ENCODE measurements around the gene CDYL.
"Not testable (repeated sequence)": the region's sequence is repeated elsewhere in the genome, so short reads cannot be mapped to it uniquely, and the experiment has no call there.

CDYL gene

DNA sequence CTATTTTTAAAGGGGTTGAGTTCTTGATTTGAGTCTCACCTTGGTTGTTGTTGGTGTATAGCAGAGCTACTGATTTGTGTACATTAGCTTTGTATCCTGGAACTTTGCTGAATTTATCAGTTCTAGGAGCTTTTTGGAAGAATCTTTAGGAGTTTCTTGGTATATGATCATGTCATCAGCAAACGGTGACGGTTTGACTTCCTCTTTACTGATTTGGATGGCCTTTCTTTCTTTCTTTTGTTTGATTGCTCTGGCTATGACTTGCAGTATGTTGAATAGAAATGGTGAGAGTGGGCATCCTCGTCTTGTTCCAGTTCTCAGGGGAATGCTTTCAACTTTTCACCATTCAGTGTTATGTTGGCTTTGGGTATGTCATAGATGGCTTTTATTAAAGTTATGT is 64.0 kb downstream of the CDYL start:
- TF ChIP-seq, protein P1, sequence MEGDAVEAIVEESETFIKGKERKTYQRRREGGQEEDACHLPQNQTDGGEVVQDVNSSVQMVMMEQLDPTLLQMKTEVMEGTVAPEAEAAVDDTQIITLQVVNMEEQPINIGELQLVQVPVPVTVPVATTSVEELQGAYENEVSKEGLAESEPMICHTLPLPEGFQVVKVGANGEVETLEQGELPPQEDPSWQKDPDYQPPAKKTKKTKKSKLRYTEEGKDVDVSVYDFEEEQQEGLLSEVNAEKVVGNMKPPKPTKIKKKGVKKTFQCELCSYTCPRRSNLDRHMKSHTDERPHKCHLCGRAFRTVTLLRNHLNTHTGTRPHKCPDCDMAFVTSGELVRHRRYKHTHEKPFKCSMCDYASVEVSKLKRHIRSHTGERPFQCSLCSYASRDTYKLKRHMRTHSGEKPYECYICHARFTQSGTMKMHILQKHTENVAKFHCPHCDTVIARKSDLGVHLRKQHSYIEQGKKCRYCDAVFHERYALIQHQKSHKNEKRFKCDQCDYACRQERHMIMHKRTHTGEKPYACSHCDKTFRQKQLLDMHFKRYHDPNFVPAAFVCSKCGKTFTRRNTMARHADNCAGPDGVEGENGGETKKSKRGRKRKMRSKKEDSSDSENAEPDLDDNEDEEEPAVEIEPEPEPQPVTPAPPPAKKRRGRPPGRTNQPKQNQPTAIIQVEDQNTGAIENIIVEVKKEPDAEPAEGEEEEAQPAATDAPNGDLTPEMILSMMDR (IDR thresholded peaks at IDR 0.05; ENCODE audit: borderline replicate concordance, insufficient read depth, low read depth, low read length) = no peak
- no peak overlapping the region for H3K4me3 ChIP-seq (ENCODE audit: low read depth, low read length)

DNA sequence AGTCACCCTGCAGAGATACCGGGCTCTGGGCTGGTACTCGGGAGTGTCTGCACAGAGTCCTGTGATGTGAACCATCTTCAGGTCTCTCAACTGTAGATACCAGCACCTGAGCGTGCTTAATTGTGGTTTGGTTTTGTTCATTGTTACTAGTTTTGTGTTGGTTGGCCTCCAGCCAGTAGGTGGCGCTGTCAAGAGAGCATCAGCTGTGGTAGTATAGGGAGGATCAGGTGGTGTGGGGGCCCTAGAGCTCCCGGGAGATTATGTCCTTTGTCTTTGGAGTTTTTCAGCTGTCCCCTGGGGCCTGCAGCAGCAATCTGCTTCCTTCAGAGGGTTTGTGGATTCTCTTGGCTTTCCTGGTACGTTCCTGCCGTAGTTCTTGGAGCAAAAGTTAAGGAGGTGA is 67.9 kb downstream of the CDYL start:
- TF ChIP-seq, protein P1 (IDR thresholded peaks at IDR 0.05; ENCODE audit: borderline replicate concordance, insufficient read depth, low read depth, low read length) = peak; percentile 21; the same call in 1 of the 2 replicates
- no peak overlapping the region for H3K4me3 ChIP-seq (ENCODE audit: low read depth, low read length)

DNA sequence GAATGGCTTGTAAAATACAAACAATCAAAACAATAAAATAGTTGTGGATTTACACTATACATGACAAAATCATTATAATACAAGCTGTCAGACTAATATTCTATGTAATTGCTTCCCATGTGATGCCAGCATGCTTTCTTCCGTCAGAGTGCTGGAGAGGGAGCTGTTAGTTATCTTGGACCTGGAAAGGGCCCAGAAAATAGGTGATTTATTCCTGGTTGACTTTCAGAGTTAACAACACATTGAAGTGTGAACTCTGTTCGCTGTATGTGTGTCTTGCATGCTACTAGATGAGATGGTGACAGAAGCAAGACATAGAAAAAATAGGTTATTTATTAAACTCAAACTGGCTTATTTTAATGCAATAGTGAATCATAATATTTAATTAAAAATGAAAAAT is 70.2 kb downstream of the CDYL start:
- TF ChIP-seq, protein P1 (IDR thresholded peaks at IDR 0.05; ENCODE audit: borderline replicate concordance, insufficient read depth, low read depth, low read length) = no peak
- H3K4me3 ChIP-seq (ENCODE audit: low read depth, low read length) = no peak overlapping the region

DNA sequence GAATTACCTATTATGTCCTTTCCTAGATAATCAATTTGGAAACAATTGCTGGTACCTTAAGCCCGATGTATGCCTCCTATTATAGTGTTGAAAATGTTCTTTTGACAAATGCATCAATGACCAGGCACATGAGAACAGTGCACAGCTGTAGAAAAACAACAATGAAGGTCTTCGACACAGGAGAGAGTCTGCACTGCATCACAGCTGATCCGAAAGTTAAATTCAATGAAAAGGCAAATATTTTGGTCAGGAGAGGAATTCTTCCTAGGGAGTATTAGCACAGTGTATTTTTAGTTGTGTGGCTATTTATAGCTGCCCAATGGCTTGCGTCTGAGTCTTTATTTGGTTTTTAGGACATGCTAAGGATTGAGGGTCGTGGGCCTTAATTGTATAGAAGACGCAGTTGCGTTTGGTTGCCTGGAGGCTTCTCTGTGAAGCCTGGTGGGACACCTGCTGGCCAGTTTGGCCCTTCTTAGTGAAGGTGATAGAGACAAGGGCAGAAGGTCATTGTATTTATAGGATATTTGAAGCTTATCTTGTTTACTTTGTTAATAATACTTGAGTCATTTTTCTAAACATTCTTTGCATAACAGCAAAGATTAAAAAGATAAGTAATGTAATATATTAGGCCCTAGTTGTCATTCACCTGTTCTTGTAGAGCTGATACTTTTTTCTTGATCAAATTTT is 72.3 kb downstream of the CDYL start:
- TF ChIP-seq, protein P1 (IDR thresholded peaks at IDR 0.05; ENCODE audit: borderline replicate concordance, insufficient read depth, low read depth, low read length) = peak; percentile 26; the same call in 1 of the 2 replicates
- no peak overlapping the region for H3K4me3 ChIP-seq (ENCODE audit: low read depth, low read length)

DNA sequence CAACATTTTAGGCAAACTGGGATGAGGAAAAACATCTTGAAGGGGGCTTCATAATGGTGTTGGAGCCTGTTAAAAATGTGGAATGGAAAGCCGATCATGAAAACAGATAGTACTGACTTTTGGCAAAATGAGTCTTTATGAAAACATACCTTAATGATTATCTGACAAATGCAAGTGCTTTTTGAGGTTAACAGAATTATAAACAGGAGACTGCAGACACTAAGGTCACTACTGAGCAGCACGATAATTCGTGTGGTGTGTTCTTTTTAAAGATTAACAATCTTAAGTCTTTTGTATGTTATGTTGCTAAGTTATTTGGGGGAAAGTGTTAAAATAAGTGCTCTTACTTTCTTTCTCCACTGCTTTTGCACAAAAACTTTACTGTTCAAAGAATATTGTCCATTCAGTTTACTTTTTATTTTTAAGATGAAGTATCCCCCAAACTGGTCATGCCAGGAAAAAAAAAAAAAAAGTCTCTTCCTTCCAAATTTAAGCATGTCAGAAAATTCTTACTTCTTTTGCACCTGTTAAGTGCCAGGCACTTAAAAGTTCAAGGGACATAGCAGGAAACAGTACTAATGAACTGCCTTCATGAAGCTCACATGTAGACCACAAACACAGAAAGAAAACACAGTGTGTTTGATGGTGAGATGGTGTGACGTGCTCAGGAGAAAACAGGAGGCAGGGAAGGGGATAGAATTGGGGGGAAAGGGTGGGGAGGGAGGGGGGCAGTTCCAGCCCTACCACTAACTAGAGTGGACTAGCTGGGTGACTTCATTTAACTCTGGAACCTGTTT is 73.2 kb downstream of the CDYL start:
- TF ChIP-seq, protein P1 (IDR thresholded peaks at IDR 0.05; ENCODE audit: borderline replicate concordance, insufficient read depth, low read depth, low read length) = no peak

DNA sequence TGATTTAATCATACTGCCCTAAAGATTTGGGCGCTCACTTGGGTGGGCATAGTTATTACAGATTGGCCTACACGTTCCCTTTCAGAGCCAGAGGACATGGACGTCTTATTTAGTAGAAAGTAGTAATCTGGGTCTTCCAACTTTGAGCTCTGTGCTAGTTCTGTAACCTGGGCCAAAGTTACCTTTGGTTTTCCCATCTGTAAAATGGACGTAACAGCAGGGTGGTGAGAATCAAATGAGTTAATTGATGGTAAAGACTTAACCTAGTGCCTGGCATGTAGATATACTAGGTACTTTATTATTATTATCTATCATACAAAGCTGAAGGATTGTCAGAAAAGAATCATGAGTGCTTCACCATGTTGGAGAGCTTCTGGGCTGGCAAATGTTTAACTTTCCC is 74.8 kb downstream of the CDYL start:
- H3K4me3 ChIP-seq (ENCODE audit: low read depth, low read length) = no peak overlapping the region
- TF ChIP-seq, protein P1 (IDR thresholded peaks at IDR 0.05; ENCODE audit: borderline replicate concordance, insufficient read depth, low read depth, low read length) = no peak

More for the DNA sequence above, 73.2 kb downstream of the CDYL start:
- no peak overlapping the region for H3K4me3 ChIP-seq (ENCODE audit: low read depth, low read length)

DNA sequence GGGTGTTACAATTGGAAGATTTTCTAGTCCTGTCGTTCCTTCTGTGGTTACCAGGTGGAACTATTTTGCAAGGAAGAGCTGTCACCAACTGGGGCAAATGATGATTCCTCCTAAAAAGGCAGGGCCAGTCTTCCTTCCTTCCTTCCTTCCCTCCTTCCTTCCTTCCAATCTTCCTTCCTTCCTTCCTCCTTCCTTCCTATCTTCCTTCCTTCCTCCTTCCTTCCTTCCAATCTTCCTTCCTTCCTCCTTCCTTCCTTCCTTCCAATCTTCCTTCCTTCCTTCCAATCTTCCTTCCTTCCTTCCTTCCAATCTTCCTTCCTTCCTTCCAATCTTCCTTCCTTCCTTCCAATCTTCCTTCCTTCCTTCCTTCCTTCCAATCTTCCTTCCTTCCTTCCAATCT is 76.0 kb downstream of the CDYL start:
- not testable (repeated sequence) for H3K4me3 ChIP-seq (ENCODE audit: low read depth, low read length)
